ENCODE results near the gene B4GALT3. TPM values are rescaled to one million over a fixed set of nuclear protein-coding genes. Genes with fewer than 3 reads are reported as not detected.

B4GALT3 gene
- polyA plus RNA-seq, 1 donor, result 38.4 TPM

DNA sequence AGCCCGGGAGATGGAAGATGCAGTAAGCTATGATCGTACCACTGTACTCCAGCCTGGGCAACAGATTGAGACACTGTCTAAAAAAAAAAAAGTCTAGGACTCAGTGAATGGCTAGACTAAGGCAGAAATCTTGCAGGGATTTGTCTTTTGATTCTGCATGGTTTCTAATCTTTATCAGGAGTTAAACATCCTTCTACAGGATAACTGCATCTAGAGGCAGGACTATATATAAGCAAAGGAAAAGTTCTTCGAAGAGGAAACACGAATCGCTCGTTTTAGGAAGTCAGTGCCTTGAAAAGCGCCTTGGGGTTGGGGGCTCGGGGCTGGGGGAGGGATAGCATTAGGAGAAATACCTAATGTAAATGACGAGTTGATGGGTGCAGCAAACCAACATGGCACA, 24.1 kb downstream of the B4GALT3 start:
- Histone ChIP-seq H3K36me3 (ENCODE audit: control insufficient read depth, insufficient read depth, low read length) (peaks cover 15% of the 10 kb centered on the region), H3K4me3 (ENCODE audit: low read length) (peak overlapping the region; percentile 77), H3K27ac (ENCODE audit: low read length) (peak overlapping the region; percentile 93), H3K27me3 (ENCODE audit: control insufficient read depth, insufficient read depth, low read length) (no peaks in the 10 kb centered on the region), H3K4me1 (ENCODE audit: control insufficient read depth, insufficient read depth, low read length) (no peaks in the 10 kb centered on the region), H3K9me3 (ENCODE audit: control insufficient read depth, low read depth, low read length) (no peaks in the 10 kb centered on the region)
- DNase-seq, result no peak
- no CpG with 5 or more reads among the region's 9 CpGs for WGBS (ENCODE audit: insufficient coverage, low lambda C conversion rate)

DNA sequence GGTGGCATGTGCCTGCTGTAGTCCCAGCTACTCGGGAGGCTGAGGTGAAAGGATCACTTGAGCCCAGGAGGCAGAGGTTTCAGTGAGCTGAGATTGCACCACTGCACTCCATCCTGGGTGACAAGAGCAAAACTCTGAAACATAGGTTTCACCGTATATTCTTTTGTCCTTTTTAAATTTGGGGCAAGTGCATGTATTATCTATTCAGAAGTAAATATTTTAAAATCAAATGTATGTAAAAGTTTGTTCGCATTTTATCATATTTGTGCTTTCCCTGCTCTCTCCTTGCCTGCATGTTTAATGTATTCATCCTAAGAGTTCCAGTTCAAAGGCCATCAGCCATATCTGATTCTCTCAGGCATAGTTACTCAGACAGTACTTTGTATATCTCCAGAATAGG, 31.5 kb downstream of the B4GALT3 start:
- H3K4me3 ChIP-seq (ENCODE audit: low read length), result no peak overlapping the region
- no peaks in the 10 kb centered on the region for H3K9me3 ChIP-seq (ENCODE audit: control insufficient read depth, low read depth, low read length)
- H3K27me3 ChIP-seq (ENCODE audit: control insufficient read depth, insufficient read depth, low read length), result no peaks in the 10 kb centered on the region
- no peak overlapping the region for H3K27ac ChIP-seq (ENCODE audit: low read length)
- WGBS (ENCODE audit: insufficient coverage, low lambda C conversion rate), result 86% methylated on average over 1 of the region's 3 CpGs
- no peaks in the 10 kb centered on the region for H3K36me3 ChIP-seq (ENCODE audit: control insufficient read depth, insufficient read depth, low read length)
- no peak for DNase-seq
- no peaks in the 10 kb centered on the region for H3K4me1 ChIP-seq (ENCODE audit: control insufficient read depth, insufficient read depth, low read length)

GRCh38 chr1:161140755-161141400, 36.4 kb downstream of the B4GALT3 start:
- H3K4me1 ChIP-seq (ENCODE audit: control insufficient read depth, insufficient read depth, low read length), result no peaks in the 10 kb centered on the region
- H3K27me3 ChIP-seq (ENCODE audit: control insufficient read depth, insufficient read depth, low read length), result no peaks in the 10 kb centered on the region
- no peaks in the 10 kb centered on the region for H3K36me3 ChIP-seq (ENCODE audit: control insufficient read depth, insufficient read depth, low read length)
- no peaks in the 10 kb centered on the region for H3K9me3 ChIP-seq (ENCODE audit: control insufficient read depth, low read depth, low read length)
- no peak overlapping the region for H3K4me3 ChIP-seq (ENCODE audit: low read length)
- DNase-seq, result no peak
- no peak overlapping the region for H3K27ac ChIP-seq (ENCODE audit: low read length)
- 95% methylated on average over 2 of the region's 29 CpGs for WGBS (ENCODE audit: insufficient coverage, low lambda C conversion rate)

DNA sequence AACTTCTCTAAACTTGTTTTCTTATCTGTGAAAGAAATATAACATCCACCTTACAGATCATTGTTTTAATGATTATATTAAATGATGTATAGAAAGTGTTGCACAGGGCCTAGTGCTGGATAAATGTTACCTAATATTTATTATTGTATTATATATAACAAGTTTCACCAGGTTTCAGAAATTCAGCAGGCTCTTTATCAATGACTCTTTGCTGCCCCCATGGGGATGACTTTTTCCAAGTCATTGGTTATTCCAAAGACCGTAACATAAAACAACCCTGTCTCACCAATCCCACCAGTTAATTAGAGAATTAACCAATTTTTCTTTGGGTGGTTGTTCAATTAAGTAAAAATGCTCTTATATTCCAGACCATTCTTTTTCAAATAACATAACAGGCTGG, 37.5 kb downstream of the B4GALT3 start:
- Histone ChIP-seq H3K27ac (ENCODE audit: low read length) (no peak overlapping the region), H3K27me3 (ENCODE audit: control insufficient read depth, insufficient read depth, low read length) (no peaks in the 10 kb centered on the region), H3K9me3 (ENCODE audit: control insufficient read depth, low read depth, low read length) (no peaks in the 10 kb centered on the region), H3K4me3 (ENCODE audit: low read length) (no peak overlapping the region), H3K4me1 (ENCODE audit: control insufficient read depth, insufficient read depth, low read length) (no peaks in the 10 kb centered on the region), H3K36me3 (ENCODE audit: control insufficient read depth, insufficient read depth, low read length) (no peaks in the 10 kb centered on the region)
- no CpG with 5 or more reads among the region's 1 CpG for WGBS (ENCODE audit: insufficient coverage, low lambda C conversion rate)
- DNase-seq, result peak in 1 of 2 donors; percentile 35

DNA sequence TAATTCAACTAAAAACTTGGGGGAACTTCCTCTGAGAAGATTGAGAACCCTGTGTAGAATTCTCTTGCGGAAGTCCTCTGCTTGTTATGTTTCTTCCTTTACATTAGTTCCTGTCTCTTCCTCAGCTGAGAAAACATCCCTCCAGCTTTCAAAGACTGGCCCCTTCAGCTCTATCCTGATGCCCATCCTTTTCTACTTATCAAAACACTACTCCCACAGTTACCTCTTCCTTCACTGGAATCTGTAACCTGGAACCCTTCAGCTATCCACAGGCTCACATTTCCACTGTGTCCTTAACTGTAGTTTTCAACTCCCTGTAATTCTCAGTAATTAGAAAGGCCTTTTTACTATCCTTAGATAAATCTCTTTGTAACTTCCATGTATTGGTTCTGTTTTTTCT, 38.9 kb downstream of the B4GALT3 start:
- WGBS (ENCODE audit: insufficient coverage, low lambda C conversion rate), result 75% methylated on average over 1 of the region's 1 CpG
- no peak for DNase-seq
- H3K27ac ChIP-seq (ENCODE audit: low read length), result no peak overlapping the region

GRCh38 chr1:161137881-161138280, 39.4 kb downstream of the B4GALT3 start:
- Histone ChIP-seq H3K4me3 (ENCODE audit: low read length) (no peak overlapping the region), H3K27ac (ENCODE audit: low read length) (no peak overlapping the region), H3K27me3 (ENCODE audit: control insufficient read depth, insufficient read depth, low read length) (no peaks in the 10 kb centered on the region), H3K9me3 (ENCODE audit: control insufficient read depth, low read depth, low read length) (no peaks in the 10 kb centered on the region), H3K4me1 (ENCODE audit: control insufficient read depth, insufficient read depth, low read length) (no peaks in the 10 kb centered on the region), H3K36me3 (ENCODE audit: control insufficient read depth, insufficient read depth, low read length) (no peaks in the 10 kb centered on the region)
- no CpG with 5 or more reads among the region's 3 CpGs for WGBS (ENCODE audit: insufficient coverage, low lambda C conversion rate)
- no peak for DNase-seq

More for the DNA sequence above, 38.9 kb downstream of the B4GALT3 start:
- Histone ChIP-seq H3K27me3 (ENCODE audit: control insufficient read depth, insufficient read depth, low read length) (no peaks in the 10 kb centered on the region), H3K9me3 (ENCODE audit: control insufficient read depth, low read depth, low read length) (no peaks in the 10 kb centered on the region), H3K4me1 (ENCODE audit: control insufficient read depth, insufficient read depth, low read length) (no peaks in the 10 kb centered on the region), H3K36me3 (ENCODE audit: control insufficient read depth, insufficient read depth, low read length) (no peaks in the 10 kb centered on the region), H3K4me3 (ENCODE audit: low read length) (no peak overlapping the region)

GRCh38 chr1:161133220-161133740, 44.0 kb downstream of the B4GALT3 start:
- no peaks in the 10 kb centered on the region for H3K9me3 ChIP-seq (ENCODE audit: control insufficient read depth, low read depth, low read length)
- peaks cover 15% of the 10 kb centered on the region for H3K36me3 ChIP-seq (ENCODE audit: control insufficient read depth, insufficient read depth, low read length)
- DNase-seq, result no peak
- H3K4me3 ChIP-seq (ENCODE audit: low read length), result peak overlapping the region; percentile 70
- peak overlapping the region; percentile 95 for H3K27ac ChIP-seq (ENCODE audit: low read length)
- no peaks in the 10 kb centered on the region for H3K27me3 ChIP-seq (ENCODE audit: control insufficient read depth, insufficient read depth, low read length)
- WGBS (ENCODE audit: insufficient coverage, low lambda C conversion rate), result 5% methylated on average over 6 of the region's 11 CpGs
- peaks cover 5% of the 10 kb centered on the region for H3K4me1 ChIP-seq (ENCODE audit: control insufficient read depth, insufficient read depth, low read length)

GRCh38 chr1:161132410-161133219, 44.7 kb downstream of the B4GALT3 start, which contains the start of gene DEDD:
DEDD (minus strand) TSS chr1:161132667; CDS start chr1:161124462, 8,205 bp downstream.
- WGBS (ENCODE audit: insufficient coverage, low lambda C conversion rate), result no CpG with 5 or more reads among the region's 68 CpGs
- peaks cover 21% of the 10 kb centered on the region for H3K36me3 ChIP-seq (ENCODE audit: control insufficient read depth, insufficient read depth, low read length)
- peak within 1 kb of the TSS; percentile 70 for H3K4me3 ChIP-seq (ENCODE audit: low read length)
- DNase-seq, result peak; percentile 95 to 99
- no peaks in the 10 kb centered on the region for H3K9me3 ChIP-seq (ENCODE audit: control insufficient read depth, low read depth, low read length)
- no peaks in the 10 kb centered on the region for H3K27me3 ChIP-seq (ENCODE audit: control insufficient read depth, insufficient read depth, low read length)
- H3K4me1 ChIP-seq (ENCODE audit: control insufficient read depth, insufficient read depth, low read length), result peaks cover 5% of the 10 kb centered on the region
- H3K27ac ChIP-seq (ENCODE audit: low read length), result peak within 1 kb of the TSS; percentile 95

DNA sequence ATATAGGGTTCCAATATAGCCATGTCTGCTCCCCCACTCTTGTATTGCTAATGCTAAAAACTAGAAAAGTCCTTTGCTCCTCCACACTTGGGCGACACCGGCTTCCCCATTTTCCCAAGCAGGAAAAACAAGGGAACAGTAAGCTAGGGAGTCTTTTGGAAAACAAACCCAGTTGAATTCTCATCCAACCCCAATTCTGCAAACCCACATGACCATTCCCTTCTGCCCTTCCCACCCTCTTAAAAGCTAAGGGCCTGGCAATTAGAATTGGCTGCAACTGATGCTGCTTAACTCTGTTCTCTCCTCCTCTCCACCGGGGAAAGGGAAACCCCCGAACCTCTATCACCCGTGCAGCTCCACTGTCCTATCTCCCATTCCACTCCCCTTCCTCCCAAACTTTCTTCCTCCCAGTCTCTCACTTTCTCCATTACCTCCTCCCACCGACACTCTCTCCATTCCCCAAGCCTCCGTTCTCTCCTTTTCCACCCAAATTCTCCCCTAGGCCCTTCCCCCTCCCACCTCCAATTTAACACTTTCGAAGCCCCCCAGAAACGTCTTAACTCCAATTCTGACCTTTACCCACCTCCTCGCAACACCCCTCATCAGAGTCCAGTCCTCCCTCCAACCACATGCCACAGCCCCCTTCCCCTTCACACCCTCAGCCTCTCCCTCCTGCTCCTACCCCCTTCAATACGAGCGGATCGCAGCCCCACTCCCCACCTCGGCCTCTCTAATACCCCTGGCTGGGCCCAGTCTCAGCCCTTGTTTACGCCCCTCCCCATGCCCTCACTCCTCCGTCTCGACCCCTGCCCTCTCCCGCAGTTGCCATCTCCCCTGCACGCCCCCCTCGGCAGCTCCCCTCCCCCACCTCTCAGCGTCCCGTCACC, 45.5 kb downstream of the B4GALT3 start:
- Histone ChIP-seq H3K27me3 (ENCODE audit: control insufficient read depth, insufficient read depth, low read length) (no peaks in the 10 kb centered on the region), H3K27ac (ENCODE audit: low read length) (peak overlapping the region; percentile 65), H3K9me3 (ENCODE audit: control insufficient read depth, low read depth, low read length) (no peaks in the 10 kb centered on the region), H3K4me1 (ENCODE audit: control insufficient read depth, insufficient read depth, low read length) (peaks cover 5% of the 10 kb centered on the region), H3K36me3 (ENCODE audit: control insufficient read depth, insufficient read depth, low read length) (peaks cover 30% of the 10 kb centered on the region), H3K4me3 (ENCODE audit: low read length) (peak overlapping the region; percentile 70)
- 0% methylated on average over 3 of the region's 22 CpGs for WGBS (ENCODE audit: insufficient coverage, low lambda C conversion rate)
- peak; percentile 22 to 39 for DNase-seq

DNA sequence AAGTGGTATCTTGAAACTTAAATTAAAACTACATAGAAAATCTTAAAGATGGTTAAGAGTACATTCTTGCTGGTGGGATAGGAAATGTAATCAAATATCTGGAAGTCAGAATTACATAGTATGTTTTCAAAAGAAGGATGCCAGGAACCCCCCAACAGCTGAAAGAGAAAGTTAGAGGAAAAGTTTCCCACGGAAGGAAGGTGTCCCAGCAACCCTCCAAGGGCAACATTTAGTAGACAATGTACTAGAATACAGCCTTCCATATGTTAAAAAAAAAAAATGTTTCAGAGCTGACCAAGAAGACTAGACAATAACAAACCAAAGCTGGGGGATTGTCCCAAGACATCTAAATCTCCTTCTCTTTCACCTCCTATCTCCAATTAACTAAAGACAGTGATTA, 47.0 kb downstream of the B4GALT3 start:
- H3K4me3 ChIP-seq (ENCODE audit: low read length), result no peak overlapping the region
- WGBS (ENCODE audit: insufficient coverage, low lambda C conversion rate), result 83% methylated on average over 1 of the region's 1 CpG
- H3K36me3 ChIP-seq (ENCODE audit: control insufficient read depth, insufficient read depth, low read length), result peaks cover 40% of the 10 kb centered on the region
- H3K9me3 ChIP-seq (ENCODE audit: control insufficient read depth, low read depth, low read length), result no peaks in the 10 kb centered on the region
- peaks cover 5% of the 10 kb centered on the region for H3K4me1 ChIP-seq (ENCODE audit: control insufficient read depth, insufficient read depth, low read length)
- H3K27ac ChIP-seq (ENCODE audit: low read length), result no peak overlapping the region
- DNase-seq, result no peak
- no peaks in the 10 kb centered on the region for H3K27me3 ChIP-seq (ENCODE audit: control insufficient read depth, insufficient read depth, low read length)

Measured in large intestine (tissue), 3 donors.